ENCODE measurements around the gene INO80B.
A peak's percentile ranks its signal among the peaks of the same experiment; 100 is the strongest.
"Not testable (repeated sequence)": the region's sequence is repeated elsewhere in the genome, so short reads cannot be mapped to it uniquely, and the experiment has no call there.

INO80B gene

GRCh38 chr2:74441690-74442482, 13.0 kb upstream of the INO80B start, which contains the start of gene RTKN:
Gene RTKN (minus strand): TSS chr2:74441937. CDS start chr2:74441816, 121 bp downstream.
- Histone ChIP-seq H3K4me3 (ENCODE audit: low read depth in 1 of 2, low read length in 2 of 2) (peak within 1 kb of the TSS in 1 of 2 experiments; percentile 70; a peak in 2 of 4 replicates), H3K79me2 (ENCODE audit: insufficient read depth, low read length) (peaks cover 5% of the 10 kb centered on the region; the same call in 1 of the 2 replicates), H3K4me2 (ENCODE audit: insufficient read depth, low read length) (peak within 1 kb of the TSS; percentile 85), H4K20me1 (ENCODE audit: insufficient read depth, low read length) (no peaks in the 10 kb centered on the region), H3K9me3 (ENCODE audit: insufficient read depth, low read length, severe bottlenecking) (no peaks in the 10 kb centered on the region), H3K27me3 (ENCODE audit: insufficient read depth, low read length, poor library complexity) (peaks cover 4% of the 10 kb centered on the region), H3K4me1 (ENCODE audit: insufficient read depth, low read length) (peaks cover 40% of the 10 kb centered on the region), H3K27ac (ENCODE audit: low read length) (peak within 1 kb of the TSS; percentile 65), H3K36me3 (ENCODE audit: insufficient read depth, low read length) (no peaks in the 10 kb centered on the region), H3K9ac (ENCODE audit: low read depth, low read length) (peak within 1 kb of the TSS; percentile 77), H2AFZ (ENCODE audit: low read depth, low read length) (peak within 1 kb of the TSS; percentile 86)
- ATAC-seq (ENCODE audit: insufficient read depth, low read depth) (no peak), DNase-seq (no peak)
- no peak for TF ChIP-seq EZH2 (IDR thresholded peaks at IDR 0.05; ENCODE audit: borderline replicate concordance, low read depth, low read length, severe bottlenecking)
- TF ChIP-seq CTCF (IDR thresholded peaks at IDR 0.05; ENCODE audit: borderline replicate concordance, extremely low read depth, low read length, poor library complexity, severe bottlenecking): no peak

GRCh38 chr2:74442483-74443297, 12.2 kb upstream of the INO80B start:
- H3K27me3 ChIP-seq (ENCODE audit: insufficient read depth, low read length, poor library complexity); H3K4me2 ChIP-seq (ENCODE audit: insufficient read depth, low read length); DNase-seq; H3K79me2 ChIP-seq (ENCODE audit: insufficient read depth, low read length); H4K20me1 ChIP-seq (ENCODE audit: insufficient read depth, low read length); H3K9me3 ChIP-seq (ENCODE audit: insufficient read depth, low read length, severe bottlenecking); H3K36me3 ChIP-seq (ENCODE audit: insufficient read depth, low read length); H3K4me3 ChIP-seq (ENCODE audit: low read depth in 1 of 2, low read length in 2 of 2); H2AFZ ChIP-seq (ENCODE audit: low read depth, low read length); H3K9ac ChIP-seq (ENCODE audit: low read depth, low read length); H3K27ac ChIP-seq (ENCODE audit: low read length); ATAC-seq (ENCODE audit: insufficient read depth, low read depth): not testable (repeated sequence)
- H3K4me1 ChIP-seq (ENCODE audit: insufficient read depth, low read length): peaks cover 32% of the 10 kb centered on the region

GRCh38 chr2:74444498-74445318, 10.2 kb upstream of the INO80B start:
- H3K9me3 ChIP-seq (ENCODE audit: insufficient read depth, low read length, severe bottlenecking): no peaks in the 10 kb centered on the region
- 0 out of 2 replicates have a peak, but pooled peaks cover 4% of the 10 kb centered on the region for H3K79me2 ChIP-seq (ENCODE audit: insufficient read depth, low read length)
- no peak overlapping the region for H3K27ac ChIP-seq (ENCODE audit: low read length)
- H3K4me3 ChIP-seq (ENCODE audit: low read depth in 1 of 2, low read length in 2 of 2): no peak overlapping the region
- H3K4me1 ChIP-seq (ENCODE audit: insufficient read depth, low read length): peaks cover 13% of the 10 kb centered on the region
- H3K4me2 ChIP-seq (ENCODE audit: insufficient read depth, low read length): no peak overlapping the region
- no peak overlapping the region for H3K9ac ChIP-seq (ENCODE audit: low read depth, low read length)
- TF ChIP-seq CTCF (IDR thresholded peaks at IDR 0.05; ENCODE audit: borderline replicate concordance, extremely low read depth, low read length, poor library complexity, severe bottlenecking) (no peak), EZH2 (IDR thresholded peaks at IDR 0.05; ENCODE audit: borderline replicate concordance, low read depth, low read length, severe bottlenecking) (no peak)
- H4K20me1 ChIP-seq (ENCODE audit: insufficient read depth, low read length): no peaks in the 10 kb centered on the region
- ATAC-seq (ENCODE audit: insufficient read depth, low read depth) (no peak), DNase-seq (no peak)
- H3K27me3 ChIP-seq (ENCODE audit: insufficient read depth, low read length, poor library complexity): peaks cover 4% of the 10 kb centered on the region
- no peaks in the 10 kb centered on the region for H3K36me3 ChIP-seq (ENCODE audit: insufficient read depth, low read length)
- no peak overlapping the region for H2AFZ ChIP-seq (ENCODE audit: low read depth, low read length)

Measured in DND-41 (cell line).